ENCODE data around the gene ADSL.

DNA sequence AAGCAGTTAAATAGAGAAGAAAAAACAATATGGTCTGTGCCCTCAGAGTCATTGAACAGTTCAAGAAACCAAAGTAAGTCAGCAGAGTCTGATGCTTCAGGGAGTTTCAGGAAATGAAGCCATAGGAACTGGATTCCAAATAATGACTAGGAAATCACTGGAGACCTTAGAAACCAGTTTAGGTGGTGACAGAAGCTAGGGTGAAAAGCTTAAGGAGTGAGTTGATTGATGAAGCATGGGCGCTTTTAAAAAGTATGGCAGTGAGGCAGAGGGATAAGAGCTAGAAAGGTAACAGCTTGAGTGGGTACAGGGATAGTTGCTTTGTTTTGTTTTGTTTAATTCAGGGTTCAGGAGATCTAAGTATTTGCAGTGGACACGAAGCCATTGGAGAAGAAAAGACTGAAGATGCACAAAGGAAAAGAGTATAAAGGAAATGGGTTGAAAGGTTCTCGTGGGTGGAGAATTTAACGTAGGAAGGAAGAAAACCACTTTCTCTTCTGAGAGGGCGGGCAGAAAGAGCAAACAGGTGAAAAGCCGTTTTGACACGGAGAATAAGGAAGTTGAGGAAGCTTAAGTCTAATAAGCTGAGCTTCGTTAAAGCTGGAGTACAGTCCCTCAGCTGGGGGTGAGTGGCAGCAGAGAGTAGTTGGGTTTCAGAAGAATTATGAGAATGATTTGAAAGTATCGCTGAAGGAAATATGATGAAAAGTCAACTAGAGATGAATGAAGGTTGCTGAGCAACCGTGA is 38.9 kb downstream of the ADSL start:
- TF ChIP-seq, protein P1, sequence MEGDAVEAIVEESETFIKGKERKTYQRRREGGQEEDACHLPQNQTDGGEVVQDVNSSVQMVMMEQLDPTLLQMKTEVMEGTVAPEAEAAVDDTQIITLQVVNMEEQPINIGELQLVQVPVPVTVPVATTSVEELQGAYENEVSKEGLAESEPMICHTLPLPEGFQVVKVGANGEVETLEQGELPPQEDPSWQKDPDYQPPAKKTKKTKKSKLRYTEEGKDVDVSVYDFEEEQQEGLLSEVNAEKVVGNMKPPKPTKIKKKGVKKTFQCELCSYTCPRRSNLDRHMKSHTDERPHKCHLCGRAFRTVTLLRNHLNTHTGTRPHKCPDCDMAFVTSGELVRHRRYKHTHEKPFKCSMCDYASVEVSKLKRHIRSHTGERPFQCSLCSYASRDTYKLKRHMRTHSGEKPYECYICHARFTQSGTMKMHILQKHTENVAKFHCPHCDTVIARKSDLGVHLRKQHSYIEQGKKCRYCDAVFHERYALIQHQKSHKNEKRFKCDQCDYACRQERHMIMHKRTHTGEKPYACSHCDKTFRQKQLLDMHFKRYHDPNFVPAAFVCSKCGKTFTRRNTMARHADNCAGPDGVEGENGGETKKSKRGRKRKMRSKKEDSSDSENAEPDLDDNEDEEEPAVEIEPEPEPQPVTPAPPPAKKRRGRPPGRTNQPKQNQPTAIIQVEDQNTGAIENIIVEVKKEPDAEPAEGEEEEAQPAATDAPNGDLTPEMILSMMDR (conservative IDR thresholded peaks at IDR 0.05), result no peak
- TF ChIP-seq ZFX (IDR thresholded peaks at IDR 0.05), result no peak

Measured in C4-2B (cell line).